ENCODE results near the gene ADAMTS13.
A peak's percentile ranks its signal among the peaks of the same experiment; 100 is the strongest.
"Not testable (repeated sequence)": the region's sequence is repeated elsewhere in the genome, so short reads cannot be mapped to it uniquely, and the experiment has no call there.

The ADAMTS13 gene

DNA sequence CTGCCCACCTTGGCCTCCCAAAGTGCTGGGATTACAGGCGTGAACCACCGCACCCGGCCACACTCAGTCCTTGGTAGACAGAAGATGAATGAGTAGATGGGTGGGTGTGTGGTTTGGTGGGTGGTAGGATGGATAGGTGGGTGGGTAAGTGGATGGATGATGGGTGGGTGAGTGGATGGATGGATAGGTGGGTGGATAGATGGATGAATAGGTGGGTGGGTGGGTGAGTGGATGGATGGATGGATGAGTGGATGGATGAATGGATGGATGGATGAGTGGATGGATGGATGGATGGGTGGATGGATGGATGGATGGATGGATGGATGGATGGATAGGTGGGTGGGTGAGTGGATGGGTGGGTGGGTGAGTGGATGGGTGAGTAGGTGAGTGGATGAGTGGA is 29.9 kb upstream of the ADAMTS13 start:
- DNase-seq (ENCODE audit: low read depth): not testable (repeated sequence)

DNA sequence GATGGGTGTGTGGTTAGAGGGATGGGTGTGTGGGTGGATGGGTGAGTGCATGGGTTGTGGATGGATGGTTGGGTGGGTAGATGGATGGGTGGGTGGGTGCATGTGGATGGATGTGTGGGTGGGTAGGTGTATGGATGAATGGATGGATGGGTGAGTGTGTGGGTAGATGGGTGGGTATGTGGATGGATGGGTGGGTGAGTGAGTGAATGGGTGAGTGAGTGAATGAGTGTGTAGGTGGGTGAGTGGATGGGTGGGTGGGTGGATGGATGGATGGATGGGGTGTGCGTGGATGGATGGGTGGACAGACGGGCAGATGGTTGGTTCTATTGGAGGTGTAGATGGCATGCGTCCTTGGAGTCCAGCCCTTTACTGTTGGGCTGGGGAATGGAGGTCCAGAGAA is 28.8 kb upstream of the ADAMTS13 start:
- DNase-seq (ENCODE audit: low read depth): no peak

DNA sequence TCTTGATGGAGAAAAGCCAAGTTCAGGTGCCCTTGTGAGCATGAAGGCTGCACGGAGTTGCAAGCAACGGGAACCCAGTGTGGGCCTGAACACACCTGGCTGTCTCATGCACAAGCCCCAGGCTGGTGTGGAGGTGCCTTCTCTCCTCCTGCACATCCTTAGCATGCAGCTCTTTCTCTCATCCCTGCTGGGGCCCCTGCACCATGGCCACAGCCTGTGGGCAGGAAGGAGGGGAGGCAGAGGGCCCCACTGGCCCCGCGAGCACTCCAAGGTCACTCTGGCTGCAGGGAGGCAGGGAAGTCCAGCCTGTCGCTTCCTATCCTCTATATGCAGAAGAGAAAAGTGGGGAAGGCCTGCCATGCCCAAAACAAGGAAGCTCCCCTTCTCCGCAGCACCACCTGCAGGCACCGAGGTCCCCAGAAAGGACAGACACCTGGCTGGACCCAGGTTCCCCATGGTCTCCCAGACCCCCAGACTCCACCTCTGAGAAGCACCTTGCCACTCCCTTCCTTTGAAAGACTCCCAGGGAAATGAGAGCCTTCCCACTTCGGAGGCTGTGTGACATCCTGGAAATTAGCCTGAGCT is 27.4 kb upstream of the ADAMTS13 start:
- DNase-seq (ENCODE audit: low read depth): no peak

DNA sequence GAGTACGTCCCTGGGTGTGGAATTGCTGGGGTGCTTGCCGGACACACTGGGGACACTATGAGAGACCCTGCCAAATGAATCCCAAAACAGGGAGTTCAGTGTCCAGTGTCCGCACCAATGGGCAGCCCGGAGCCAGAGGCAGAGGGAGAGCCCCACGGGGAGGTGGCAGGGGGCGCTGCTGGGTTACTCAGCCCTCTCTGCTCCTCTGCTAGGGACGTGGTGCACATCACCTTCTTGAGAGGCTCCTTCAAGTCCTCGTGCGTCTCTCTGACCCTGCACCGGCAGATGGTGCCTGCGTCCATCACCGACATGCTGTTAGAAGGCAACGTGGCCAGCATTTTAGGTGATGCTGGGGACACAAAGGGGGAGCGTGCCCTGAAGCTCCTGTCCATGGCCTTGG is 25.2 kb upstream of the ADAMTS13 start:
- DNase-seq (ENCODE audit: low read depth): no peak

DNA sequence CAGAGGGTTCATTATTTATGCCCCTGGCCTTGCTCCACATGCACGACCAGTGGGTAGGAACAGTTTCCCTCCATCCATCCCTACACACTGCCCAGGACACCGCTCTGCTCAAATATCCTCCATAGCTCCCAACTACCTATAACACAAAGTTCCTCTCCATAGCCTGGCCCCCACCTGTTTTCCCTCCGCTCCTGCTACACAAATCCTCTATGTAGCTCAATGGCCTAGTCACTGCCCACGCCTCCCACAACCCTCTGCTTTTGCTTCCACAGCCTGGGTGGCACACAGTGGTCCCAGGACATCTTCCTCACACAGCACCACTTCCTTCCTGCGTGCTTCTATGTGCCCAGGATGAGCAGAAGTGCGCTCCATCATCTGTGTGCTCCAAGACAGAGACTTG is 24.8 kb upstream of the ADAMTS13 start:
- no peak for DNase-seq (ENCODE audit: low read depth)

DNA sequence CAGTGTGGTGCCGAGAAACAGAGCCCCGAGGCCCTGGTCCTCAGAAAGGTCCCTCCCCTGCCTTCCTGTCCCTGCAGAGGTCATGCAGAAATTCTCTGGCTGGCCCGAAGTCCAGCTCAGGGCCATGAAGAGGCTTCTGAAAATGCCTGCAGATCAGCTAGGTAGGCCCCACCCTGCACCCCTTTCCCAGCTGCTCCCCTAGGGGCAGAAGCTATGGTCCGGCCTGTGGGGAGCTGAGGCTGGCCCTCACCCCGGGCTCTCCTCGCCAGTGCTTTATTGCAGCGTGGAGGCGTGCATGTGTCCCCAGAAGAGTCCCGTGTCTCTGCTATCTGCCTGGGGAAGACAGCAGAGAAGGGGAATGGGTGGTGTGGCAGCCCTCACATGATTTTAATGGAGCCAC is 24.3 kb upstream of the ADAMTS13 start:
- DNase-seq (ENCODE audit: low read depth): no peak

DNA sequence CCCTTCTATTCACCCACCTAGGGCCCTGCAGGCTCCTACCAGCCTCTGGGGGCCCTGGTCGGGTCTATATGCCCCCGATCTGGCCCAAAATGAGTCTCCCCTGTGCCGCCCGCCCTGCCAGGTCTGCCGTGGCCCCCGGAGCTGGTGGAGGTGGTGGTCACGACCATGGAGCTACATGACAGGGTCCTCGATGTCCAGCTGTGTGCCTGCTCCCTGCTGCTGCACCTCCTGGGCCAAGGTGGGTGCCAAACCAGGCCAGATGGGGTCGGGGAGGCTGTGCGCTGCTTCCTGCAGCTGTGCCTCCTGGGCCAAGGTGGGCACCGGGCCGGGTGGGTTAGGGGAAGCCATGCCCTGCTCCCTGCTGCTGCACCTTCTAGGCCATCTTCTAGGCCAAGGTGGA is 21.9 kb upstream of the ADAMTS13 start:
- DNase-seq (ENCODE audit: low read depth): no peak

DNA sequence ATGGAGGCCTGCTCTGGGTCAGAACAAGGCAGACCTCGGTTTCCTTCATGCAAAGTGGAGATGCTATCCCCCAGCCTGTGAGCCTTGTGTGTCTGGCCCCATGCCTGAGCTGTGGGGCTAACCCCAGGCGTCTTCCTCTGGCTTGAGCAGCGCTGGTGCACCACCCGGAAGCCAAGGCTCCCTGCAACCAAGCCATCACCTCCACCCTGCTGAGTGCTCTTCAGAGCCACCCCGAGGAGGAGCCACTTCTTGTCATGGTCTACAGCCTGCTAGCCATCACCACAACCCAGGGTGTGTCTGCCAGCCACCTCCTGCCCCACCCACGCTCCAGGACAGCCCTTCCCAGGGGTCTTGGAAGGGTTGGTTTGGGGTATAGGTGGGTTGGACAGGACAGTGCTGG is 20.6 kb upstream of the ADAMTS13 start:
- DNase-seq (ENCODE audit: low read depth): no peak

DNA sequence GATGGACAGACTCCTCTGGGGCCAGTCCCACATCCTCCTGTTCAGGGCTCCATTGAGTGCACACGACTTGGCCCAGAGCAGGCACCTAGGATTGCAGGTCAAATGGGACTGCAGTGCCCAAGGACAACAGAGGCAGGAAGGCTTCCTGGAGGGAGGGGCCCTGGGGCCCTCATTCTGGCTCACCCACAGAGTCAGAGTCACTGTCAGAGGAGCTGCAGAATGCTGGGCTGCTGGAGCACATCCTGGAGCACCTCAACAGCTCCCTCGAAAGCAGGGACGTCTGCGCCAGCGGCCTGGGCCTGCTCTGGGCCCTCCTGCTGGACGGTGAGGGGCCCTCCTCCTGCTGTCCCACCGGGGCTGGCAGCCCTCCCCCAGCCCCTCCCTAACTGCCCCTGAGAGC is 19.5 kb upstream of the ADAMTS13 start:
- no peak for DNase-seq (ENCODE audit: low read depth)

DNA sequence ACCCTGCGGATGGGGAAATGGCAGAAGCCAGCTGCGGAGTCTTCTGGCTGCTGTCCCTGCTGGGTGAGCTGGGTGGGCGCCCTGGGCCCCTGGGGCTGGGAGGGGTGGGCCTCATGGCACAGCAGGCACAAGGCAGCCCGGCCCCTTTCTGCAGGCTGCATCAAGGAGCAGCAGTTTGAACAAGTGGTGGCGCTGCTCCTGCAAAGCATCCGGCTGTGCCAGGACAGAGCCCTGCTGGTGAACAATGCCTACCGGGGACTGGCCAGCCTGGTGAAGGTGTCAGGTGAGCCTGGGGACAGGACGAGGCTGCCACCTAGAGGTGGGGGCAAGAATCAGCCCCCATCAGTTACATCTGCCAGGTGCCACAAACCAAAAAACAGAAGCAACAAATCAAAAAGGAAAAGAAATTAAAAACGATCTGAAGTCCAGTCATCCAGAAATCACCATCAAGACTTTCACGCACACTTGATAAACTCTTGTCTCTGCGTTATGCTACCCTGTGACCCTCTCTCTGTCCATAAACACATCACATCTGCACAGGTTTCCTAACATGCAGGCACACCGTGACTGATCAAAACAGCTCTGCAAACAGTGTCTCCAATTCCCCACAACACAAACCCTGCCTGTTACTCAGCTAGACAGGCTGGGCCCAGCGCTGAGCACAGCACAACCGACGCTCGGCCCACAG is 18.3 kb upstream of the ADAMTS13 start:
- no peak for DNase-seq (ENCODE audit: low read depth)

DNA sequence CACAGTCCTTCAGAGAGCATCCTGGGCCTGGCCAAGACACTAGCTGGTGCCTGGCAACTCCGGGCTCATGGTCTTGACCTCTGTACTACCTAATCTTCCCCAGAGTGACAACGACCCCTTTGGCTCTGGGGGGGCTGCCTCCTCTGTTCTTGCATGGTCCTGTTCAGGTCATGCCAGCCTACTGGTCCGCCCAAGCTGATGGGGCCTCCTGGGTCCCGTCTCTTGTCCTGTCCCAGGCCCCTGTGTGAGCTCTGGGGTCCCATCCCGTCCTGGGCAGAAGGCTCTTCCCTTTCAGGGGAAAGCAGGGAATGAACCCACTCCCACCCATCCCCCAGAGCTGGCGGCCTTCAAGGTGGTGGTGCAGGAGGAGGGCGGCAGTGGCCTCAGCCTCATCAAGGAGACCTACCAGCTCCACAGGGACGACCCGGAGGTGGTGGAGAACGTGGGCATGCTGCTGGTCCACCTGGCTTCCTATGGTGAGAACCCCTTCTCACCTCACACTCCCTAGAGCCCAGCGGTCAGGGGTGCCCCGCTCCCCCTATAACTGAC is 17.6 kb upstream of the ADAMTS13 start:
- no peak for DNase-seq (ENCODE audit: low read depth)

DNA sequence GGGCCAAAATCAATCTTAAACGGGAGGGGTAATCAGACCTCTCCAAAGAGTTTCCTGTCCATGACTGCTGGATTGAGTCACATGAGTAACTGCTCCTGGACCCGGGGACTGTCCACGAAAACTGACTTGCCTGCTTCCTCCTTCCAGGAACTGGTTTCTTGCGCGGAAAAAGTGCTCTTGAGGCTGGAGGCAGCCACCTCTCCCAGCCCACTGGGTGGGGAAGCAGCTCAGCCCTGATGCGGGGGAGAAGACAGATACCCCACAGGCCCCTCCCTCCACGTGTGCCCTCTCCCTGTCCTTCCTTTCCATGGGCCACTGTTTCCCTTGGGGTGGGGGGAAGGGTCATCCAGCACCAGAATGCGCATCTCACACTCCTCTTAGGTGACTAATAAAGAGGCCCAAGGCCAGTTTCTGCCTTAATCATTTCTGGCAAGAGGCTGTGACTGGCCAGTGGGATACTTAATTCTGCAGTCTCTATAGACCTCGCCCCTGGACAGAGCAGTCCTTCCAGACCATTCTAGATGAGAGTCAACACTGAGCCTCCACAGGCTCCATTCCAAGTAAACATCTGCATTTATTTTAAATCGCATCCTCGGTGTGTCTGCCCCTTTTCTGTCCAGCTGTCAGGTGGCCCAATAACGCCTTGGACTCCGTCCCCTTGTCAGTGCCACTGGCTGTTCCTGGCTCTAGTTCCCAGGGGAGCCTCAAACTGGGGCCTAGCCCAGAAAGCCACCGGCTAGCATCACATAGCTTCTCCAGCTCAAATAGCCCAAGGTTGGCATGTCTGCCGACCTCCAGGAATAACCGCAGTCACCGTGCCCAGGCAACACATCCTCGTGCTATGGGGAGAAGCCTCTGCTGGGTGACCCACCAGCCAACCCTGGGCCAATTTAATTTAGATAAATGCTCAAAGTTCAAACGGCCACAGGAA is 16.4 kb upstream of the ADAMTS13 start:
- DNase-seq (ENCODE audit: low read depth): no peak

DNA sequence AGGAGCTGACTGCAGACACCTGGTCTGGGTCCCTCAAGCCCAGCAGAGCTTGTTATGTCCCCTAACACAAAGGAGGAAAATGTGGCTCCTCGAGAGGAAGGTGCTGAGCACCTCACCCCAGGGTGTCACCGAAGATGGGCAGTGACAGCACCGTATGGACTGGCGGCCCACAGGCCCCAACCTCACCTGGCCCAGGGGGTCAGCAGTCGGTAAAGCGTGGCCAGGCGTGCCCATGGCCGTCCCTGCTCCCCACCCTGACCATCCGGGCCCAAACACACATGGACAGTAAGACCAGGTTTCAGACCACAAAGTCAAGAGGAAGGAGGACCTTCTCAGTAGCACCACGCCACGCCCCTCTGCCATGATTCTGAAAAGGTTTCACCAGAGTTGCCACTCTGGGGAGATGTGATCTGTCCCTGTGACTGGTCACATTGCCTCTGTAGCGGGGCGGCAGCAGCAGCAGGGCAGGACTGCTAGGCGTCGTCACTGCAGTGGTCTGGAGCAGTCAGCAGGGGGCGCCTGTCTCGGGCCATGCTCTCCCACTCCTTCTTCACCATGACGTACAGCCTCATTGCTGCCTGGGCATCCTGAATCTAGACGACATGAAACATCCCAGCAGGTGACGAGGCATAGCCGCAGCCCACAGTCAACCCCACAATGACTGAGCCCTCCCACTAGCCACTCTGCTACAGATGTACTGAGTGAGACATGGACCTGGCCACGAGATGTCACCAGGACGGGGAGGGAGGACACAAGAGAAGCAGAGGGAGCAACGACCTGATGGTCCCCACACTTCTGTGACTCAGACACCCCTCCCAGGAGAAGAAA is 15.5 kb upstream of the ADAMTS13 start:
- DNase-seq (ENCODE audit: low read depth): peak; percentile 27

DNA sequence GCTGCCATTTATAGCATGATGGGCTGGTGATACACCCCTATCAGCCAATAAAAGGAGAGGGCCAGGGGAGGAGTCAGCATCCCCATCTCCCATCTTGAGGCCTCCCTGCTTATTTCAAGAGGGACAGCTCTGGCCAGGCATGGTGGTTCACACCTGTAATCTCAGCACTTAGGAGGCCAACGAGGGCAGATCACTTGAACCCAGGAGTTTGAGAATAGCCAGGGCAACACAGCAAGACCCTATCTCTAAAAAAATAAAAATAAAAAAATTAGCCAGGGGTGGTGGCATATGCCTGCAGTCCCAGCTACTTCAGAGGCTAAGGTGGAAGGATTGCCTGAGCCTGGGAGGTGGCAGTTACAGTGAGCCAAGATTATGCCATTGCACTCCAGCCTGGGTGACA is 14.1 kb upstream of the ADAMTS13 start:
- no peak for DNase-seq (ENCODE audit: low read depth)

DNA sequence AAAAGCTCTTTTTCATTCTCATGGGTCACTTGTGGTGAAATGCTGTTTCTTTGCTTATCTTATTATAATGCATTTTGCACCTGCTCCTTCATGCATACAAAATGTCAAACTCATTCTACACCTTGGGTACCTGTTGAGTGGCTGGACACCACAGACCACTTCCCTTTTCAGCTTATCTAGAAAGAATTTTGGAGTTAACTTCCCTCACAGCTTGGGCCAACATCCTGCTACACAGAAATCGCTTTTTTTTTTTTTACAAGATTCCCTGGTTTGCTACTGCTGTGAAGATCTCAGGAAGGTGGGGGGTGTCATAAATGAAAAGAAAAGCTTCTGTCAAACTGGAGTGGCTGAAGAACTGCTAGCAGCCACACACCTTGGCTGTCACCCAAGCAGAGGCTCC is 7.0 kb upstream of the ADAMTS13 start:
- no peak for DNase-seq (ENCODE audit: low read depth)

DNA sequence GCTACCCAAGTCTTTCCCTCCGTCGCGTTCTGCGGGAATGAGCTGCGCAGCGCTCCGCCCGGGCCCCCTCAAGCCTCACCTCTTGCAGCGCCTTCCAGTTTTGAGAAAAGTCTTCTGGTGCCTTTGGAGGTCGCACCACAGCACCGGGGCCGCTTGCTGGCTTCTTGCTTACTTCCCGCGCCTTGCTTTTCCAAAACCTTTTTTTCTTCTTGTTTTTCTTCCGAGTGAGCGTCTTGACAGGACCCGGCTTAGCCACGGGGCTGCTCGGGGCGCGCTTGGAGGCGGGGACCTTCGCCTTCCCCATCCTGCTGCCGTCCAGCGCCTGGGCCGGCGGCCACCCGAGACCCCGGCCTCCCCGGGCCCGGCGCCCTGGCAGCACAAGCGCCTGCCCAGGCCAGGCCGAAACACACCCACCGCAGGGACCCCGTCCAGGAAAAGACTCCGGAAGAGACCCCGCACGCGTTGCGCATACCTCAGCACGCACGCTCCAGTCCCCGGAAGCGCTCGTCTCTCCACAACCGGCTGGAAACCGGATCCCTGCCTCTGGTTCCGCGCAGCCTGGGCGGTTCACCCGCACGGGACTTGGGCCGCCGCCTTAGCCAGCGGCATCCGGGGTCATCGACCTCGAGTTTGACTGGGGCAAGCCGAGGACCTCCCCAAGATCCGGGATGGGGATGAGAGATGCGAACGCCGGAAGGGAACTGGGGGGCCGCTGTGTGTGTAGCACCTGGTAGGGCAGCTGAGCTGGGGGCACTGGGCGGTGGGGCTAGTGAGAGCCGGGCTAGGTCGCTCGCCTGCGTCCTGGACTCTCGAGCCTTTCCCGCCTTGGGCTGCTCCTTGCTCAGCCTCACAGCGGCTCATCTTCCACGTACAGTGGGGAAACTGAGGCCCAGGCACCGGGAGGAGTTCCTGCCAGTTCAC is 4.4 kb upstream of the ADAMTS13 start, which contains the start of gene REXO4:
TSS of gene REXO4 (minus strand) at position 470 of the 921 bp plus-strand sequence. CDS start at position 304, 166 bp downstream.
- DNase-seq (ENCODE audit: low read depth): peak; percentile 31

DNA sequence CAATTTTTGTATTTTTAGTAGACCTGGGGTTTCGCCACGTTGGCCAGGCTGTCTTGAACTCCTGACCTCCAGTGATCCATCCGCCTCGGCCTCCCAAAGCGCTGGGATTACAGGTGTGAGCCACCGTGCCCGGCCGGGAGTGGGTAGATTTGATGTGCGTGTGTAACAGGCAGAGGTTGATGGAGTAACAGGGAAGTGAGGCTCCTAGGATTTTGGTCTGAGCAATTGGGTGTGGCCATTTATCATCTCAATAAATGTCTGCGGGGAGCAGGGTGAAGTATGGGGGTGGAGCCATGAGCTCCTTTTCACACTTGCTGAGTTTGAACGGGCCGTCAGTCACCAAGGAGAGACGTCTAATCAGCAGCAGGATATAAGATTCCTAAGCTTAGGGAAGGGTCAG is 3.2 kb upstream of the ADAMTS13 start:
- no peak for DNase-seq (ENCODE audit: low read depth)

DNA sequence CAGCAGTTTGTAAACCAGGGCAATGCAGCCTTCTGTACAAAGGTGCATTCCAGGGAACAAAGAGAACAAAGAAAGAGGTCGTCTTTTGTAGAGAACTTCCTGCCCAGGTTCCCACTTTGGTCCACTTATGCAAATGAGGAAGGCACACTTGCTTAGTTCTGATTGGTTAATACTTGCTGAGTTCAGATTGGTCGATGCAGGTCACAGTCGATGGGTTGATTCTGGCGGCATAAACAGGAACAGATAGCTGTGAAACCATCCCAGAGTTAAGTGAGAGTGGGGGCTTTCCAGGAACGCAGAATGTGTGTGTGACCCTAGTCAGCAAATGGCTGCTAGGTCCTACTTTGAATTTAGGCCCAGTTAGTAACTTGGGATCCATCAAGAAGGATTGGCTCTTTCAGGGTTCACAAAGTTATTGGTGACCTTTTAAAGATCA is 1.8 kb upstream of the ADAMTS13 start:
- DNase-seq (ENCODE audit: low read depth): no peak

DNA sequence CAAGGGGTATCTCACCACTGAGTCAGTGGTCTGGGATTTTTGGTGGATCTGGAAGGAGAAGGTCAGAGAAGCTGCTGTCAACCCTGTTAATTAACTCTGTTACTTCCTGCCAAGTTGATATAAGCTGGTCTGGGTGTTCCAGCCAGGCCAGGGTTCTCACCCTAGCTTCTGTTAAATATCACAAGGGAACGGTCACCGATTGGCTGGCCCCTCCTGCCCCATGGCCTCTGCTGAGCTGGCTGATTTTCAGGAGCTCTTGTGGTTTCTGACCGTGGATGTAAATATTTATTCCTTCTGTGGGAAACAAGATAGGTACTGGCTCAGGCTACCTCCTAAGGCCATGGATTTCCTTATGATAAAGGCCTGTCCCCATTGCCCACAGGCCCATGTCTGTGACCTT is 1.0 kb downstream of the ADAMTS13 start:
- DNase-seq (ENCODE audit: low read depth): no peak

DNA sequence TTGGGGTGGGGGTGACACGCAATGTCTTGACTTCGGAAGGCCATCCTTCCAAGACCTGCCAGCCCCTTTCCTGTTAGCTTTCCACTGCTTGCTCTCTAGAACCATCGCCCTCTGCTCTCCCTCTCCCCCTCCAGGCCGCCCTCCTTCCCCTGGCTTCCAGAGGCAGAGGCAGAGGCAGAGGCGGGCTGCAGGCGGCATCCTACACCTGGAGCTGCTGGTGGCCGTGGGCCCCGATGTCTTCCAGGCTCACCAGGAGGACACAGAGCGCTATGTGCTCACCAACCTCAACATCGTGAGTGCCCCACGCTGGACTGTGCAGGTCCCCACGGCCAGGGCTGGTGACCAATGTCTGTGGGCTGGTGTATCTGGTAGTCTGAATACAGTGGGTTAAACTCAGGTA is 2.0 kb downstream of the ADAMTS13 start:
- DNase-seq (ENCODE audit: low read depth): no peak

Data from non-pigmented ciliary epithelial cell (primary cell).